Mucosa of rectum (tissue), 2 donors: ENCODE results near the gene AFF3.

Experiments used
- H3K27ac ChIP-seq, 2 donors: one replicate each; pipeline ENCODE4 v1.7.0; 2013; ENCODE audit warnings: inconsistent platforms in 2 of 2, low read depth in 2 of 2, low read length in 2 of 2
- H3K27me3 ChIP-seq, 2 donors: one replicate each; pipeline ENCODE4 v1.7.0; 2013; ENCODE audit warnings: low read length in 2 of 2; ENCODE audit not compliant: control insufficient read depth in 2 of 2, insufficient read depth in 2 of 2
- H3K36me3 ChIP-seq, 2 donors: one replicate each; pipeline ENCODE4 v1.7.0; 2013; ENCODE audit warnings: low read length in 2 of 2; ENCODE audit not compliant: control insufficient read depth in 2 of 2, insufficient read depth in 2 of 2
- H3K4me1 ChIP-seq, 2 donors: one replicate each; pipeline ENCODE4 v1.7.0; 2013; ENCODE audit warnings: low read length in 2 of 2, mild to moderate bottlenecking in 1 of 2; ENCODE audit not compliant: control insufficient read depth in 2 of 2, insufficient read depth in 2 of 2
- H3K4me3 ChIP-seq, 2 donors: one replicate each; pipeline ENCODE4 v1.7.0; 2013; ENCODE audit warnings: low read length in 2 of 2
- H3K9ac ChIP-seq, 2 donors: one replicate each; pipeline ENCODE4 v1.7.0; 2013; ENCODE audit warnings: low read length in 2 of 2, low read depth in 1 of 2, mild to moderate bottlenecking in 1 of 2
- H3K9me3 ChIP-seq, 2 donors: one replicate each; pipeline ENCODE4 v1.7.0; 2013; ENCODE audit warnings: low read length in 2 of 2; ENCODE audit not compliant: control insufficient read depth in 2 of 2
- donor health status: healthy.
- donor health status: Normal muscosa, but diverticular disease.

The AFF3 gene

DNA sequence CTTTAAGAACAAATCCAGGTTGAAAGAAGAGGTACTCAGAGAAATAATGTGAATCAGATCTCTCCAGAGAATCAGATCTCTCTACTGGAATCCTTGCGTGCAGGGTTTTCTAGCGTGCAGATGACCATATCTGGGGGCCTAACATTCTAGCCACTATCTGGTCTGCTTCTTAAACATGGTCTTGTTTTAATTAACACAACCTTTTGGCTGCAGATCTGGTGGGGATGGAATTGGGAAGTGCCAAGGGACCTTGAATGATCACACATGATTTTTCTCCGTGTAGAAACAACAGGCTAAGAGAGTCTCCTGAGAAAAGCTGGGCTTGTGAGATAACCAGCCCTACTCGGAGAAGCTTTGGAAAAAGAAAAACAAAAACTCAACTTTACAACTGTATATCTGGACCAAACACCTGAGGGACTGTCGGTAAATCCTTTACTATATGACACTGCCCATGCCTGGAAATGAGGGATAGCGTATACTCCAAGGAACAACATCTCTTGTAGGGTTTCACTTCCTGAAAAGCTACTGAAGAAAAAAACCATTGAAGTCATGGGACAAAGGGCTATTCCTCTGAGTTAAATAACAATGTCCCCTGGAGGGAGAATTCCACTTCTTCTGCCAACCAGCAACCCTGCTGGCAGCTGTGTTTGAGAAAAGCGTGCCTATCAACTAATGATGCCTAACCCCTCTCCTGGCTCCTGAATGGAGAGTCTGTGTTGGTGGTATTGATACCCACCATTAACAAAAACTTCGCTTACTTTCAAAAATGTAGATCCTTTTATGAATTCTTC is 481.6 kb downstream of the AFF3 start:
- no peak overlapping the region for H3K27ac ChIP-seq
- no peaks in the 10 kb centered on the region for H3K27me3 ChIP-seq
- H3K4me3 ChIP-seq, result no peak overlapping the region
- no peak overlapping the region for H3K9ac ChIP-seq
- no peaks in the 10 kb centered on the region for H3K9me3 ChIP-seq
- H3K4me1 ChIP-seq, result peaks cover 0 to 5% of the 10 kb centered on the region in 2 donors
- no peaks in the 10 kb centered on the region for H3K36me3 ChIP-seq

- Histone ChIP-seq H3K36me3 (no peaks in the 10 kb centered on the region), H3K27ac (no peak overlapping the region), H3K9me3 (no peaks in the 10 kb centered on the region), H3K4me1 (peaks cover 0 to 5% of the 10 kb centered on the region in 2 donors), H3K4me3 (no peak overlapping the region), H3K27me3 (no peaks in the 10 kb centered on the region), H3K9ac (no peak overlapping the region)
Observed at GRCh38 chr2:99659874-99660273, 482.5 kb downstream of the AFF3 start.

- Histone ChIP-seq H3K27ac (no peak overlapping the region), H3K27me3 (no peaks in the 10 kb centered on the region), H3K4me1 (no peaks in the 10 kb centered on the region), H3K36me3 (no peaks in the 10 kb centered on the region), H3K4me3 (no peak overlapping the region), H3K9me3 (no peaks in the 10 kb centered on the region), H3K9ac (no peak overlapping the region)
Observed at GRCh38 chr2:99657691-99658258, 484.6 kb downstream of the AFF3 start.

DNA sequence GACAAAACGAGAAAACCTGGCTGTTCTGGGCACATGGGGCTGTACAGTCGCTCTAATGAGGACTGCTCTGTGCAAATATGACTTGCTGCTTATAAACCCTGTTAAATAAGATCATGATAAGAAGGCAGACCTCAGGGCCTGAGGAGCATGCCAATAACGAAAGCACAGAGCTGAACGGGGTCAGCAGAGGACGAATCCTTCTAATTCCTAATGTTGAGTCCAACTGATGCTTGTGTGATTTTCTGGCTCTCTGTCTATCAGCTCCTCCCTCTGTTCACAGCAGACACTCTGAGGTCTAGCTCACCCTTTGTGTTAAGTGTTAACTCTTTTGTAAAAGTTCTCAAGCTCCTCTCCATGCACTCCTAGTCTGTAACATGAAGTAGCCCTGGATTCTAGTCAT is 485.4 kb downstream of the AFF3 start:
- Histone ChIP-seq H3K4me3 (no peak overlapping the region), H3K4me1 (no peaks in the 10 kb centered on the region), H3K9ac (no peak overlapping the region), H3K9me3 (no peaks in the 10 kb centered on the region), H3K27ac (no peak overlapping the region), H3K36me3 (no peaks in the 10 kb centered on the region), H3K27me3 (no peaks in the 10 kb centered on the region)

DNA sequence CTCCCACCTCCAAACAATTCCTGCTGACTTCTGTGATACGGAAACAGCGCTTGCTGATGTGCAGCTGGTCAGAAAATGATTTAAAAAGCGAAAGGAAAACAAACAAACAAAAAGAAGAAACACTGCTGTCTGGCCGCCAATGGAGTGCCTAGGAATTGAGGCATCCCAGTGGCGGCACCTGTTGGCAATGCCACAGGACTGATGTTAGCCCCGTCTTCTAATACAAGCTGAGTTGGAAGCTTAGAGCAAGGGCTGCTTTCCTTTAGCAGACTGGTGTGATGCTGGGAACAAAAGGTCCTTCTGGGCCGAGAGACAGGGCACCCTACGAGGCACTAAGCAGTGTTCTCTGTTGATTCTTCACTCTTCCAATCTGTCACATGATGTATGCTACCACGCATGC is 489.0 kb downstream of the AFF3 start:
- H3K9ac ChIP-seq, result no peak overlapping the region
- no peaks in the 10 kb centered on the region for H3K4me1 ChIP-seq
- H3K9me3 ChIP-seq, result no peaks in the 10 kb centered on the region
- no peaks in the 10 kb centered on the region for H3K27me3 ChIP-seq
- no peak overlapping the region for H3K27ac ChIP-seq
- no peak overlapping the region for H3K4me3 ChIP-seq
- no peaks in the 10 kb centered on the region for H3K36me3 ChIP-seq

- Histone ChIP-seq H3K9me3 (no peaks in the 10 kb centered on the region), H3K4me3 (no peak overlapping the region), H3K9ac (no peak overlapping the region), H3K27ac (no peak overlapping the region), H3K27me3 (no peaks in the 10 kb centered on the region), H3K4me1 (no peaks in the 10 kb centered on the region), H3K36me3 (no peaks in the 10 kb centered on the region)
Observed at GRCh38 chr2:99652862-99653261, 489.5 kb downstream of the AFF3 start.

DNA sequence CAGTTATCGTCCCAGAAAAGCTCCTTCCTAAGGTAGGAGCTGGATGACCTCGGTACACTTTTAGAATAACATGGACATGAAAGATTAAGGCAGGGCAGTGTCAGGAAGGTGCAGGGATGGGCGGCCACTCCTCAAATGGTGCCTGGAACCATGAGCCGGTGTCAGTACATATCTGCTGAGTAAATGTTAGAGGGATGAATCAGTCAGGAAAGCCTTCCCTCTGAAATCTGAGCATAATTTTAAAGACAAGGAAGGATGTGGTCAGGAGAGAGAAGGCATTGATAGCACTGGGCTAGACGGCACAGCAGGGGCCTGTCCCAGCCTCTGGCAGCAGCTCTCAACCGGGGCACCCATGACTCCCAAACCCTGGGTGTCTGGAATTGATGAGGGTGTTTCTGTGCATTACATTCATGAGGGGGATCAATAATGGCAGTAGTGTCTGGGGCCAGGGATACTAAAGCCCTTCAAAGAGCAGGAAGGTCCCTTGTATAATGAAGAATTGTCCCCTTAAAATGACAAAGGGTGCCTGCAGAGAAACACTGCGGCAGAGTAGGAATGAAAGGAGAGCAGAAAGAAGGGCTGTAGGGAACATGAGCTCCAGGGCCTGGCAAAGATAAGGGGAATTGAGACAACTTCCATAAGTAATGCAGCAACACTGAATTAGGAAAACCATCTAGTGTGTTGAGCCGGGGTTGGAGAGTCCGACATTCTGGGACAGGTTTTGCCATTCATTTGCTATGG is 490.3 kb downstream of the AFF3 start:
- no peak overlapping the region for H3K9ac ChIP-seq
- no peak overlapping the region for H3K27ac ChIP-seq
- H3K36me3 ChIP-seq, result no peaks in the 10 kb centered on the region
- no peak overlapping the region for H3K4me3 ChIP-seq
- no peaks in the 10 kb centered on the region for H3K4me1 ChIP-seq
- no peaks in the 10 kb centered on the region for H3K9me3 ChIP-seq
- H3K27me3 ChIP-seq, result no peaks in the 10 kb centered on the region

GRCh38 chr2:99648906-99649789 is 493.2 kb downstream of the AFF3 start:
- H3K27me3 ChIP-seq, result no peaks in the 10 kb centered on the region
- H3K4me3 ChIP-seq, result no peak overlapping the region
- H3K36me3 ChIP-seq, result no peaks in the 10 kb centered on the region
- H3K9ac ChIP-seq, result no peak overlapping the region
- no peak overlapping the region for H3K27ac ChIP-seq
- no peaks in the 10 kb centered on the region for H3K4me1 ChIP-seq
- no peaks in the 10 kb centered on the region for H3K9me3 ChIP-seq

GRCh38 chr2:99648178-99648844 is 494.1 kb downstream of the AFF3 start:
- Histone ChIP-seq H3K36me3 (no peaks in the 10 kb centered on the region), H3K27ac (no peak overlapping the region), H3K9ac (no peak overlapping the region), H3K9me3 (no peaks in the 10 kb centered on the region), H3K4me1 (no peaks in the 10 kb centered on the region), H3K27me3 (no peaks in the 10 kb centered on the region), H3K4me3 (no peak overlapping the region)
